Fibroblast of mammary gland (primary cell): ENCODE measurements around the gene GPR143.

ENCODE experiments used
- DNase-seq: peaks from one replicate; pipeline ENCODE4 v3.0.0-alpha.2; 2010; ENCODE audit warnings: low read depth
- H3K4me3 ChIP-seq: 2 replicates; pipeline ENCODE4 v1.5.1; 2011; ENCODE audit warnings: low read depth, mild to moderate bottlenecking, low read length, moderate library complexity; ENCODE audit not compliant: control insufficient read depth
- TF ChIP-seq, protein P1 (sequence below): conservative IDR thresholded peaks from 2 replicates; pipeline ENCODE4 v1.5.1; 2011; ENCODE audit warnings: low read depth, low read length, inconsistent platforms; ENCODE audit not compliant: control insufficient read depth, insufficient read depth

The GPR143 gene

DNA sequence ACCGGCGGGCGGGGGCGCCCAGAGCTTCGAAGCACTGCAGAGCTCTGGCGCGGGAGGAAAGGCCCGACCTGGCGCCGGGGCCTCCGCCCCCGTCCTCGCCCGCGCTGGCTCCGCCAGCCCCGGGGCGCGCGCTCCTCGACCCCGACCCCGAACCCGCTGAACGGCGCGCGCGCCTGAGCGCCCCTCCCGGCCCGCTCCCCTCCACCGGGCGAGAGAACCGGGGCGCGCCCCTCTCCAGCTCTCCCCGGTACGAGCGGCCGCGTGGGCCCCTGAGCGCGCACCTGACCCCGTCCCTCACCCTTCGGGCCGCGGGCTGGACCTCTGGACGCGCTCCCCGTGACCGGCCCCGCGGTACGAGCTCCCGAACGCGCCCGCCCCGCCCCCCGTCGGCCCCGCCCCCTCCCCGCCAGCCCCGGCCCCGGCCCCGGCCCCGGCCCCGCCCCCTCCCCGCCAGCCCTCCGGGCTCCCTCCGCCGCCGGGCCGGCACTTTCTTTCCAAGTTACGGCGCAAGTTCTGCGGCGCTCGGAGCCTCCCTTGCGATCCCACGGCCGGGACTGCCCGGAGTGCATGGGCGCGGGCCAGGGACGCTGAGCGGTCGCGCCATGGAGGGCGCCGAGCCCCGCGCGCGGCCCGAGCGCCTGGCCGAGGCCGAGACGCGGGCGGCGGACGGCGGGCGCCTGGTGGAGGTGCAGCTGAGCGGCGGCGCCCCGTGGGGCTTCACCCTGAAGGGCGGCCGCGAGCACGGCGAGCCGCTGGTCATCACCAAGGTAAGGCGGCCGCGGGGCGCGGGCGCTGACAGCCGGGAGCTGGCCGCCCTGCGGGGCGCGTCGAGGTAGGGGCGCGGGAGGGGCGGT is 20.5 kb upstream of the GPR143 start, which contains the start of gene SHROOM2:
Gene SHROOM2, plus strand, starts transcription at position 486 of the 854 bp plus-strand sequence. Its CDS starts 117 bp downstream, at position 603.
- no peak within 1 kb of the TSS for H3K4me3 ChIP-seq
- no peak for DNase-seq
- TF ChIP-seq, protein P1, sequence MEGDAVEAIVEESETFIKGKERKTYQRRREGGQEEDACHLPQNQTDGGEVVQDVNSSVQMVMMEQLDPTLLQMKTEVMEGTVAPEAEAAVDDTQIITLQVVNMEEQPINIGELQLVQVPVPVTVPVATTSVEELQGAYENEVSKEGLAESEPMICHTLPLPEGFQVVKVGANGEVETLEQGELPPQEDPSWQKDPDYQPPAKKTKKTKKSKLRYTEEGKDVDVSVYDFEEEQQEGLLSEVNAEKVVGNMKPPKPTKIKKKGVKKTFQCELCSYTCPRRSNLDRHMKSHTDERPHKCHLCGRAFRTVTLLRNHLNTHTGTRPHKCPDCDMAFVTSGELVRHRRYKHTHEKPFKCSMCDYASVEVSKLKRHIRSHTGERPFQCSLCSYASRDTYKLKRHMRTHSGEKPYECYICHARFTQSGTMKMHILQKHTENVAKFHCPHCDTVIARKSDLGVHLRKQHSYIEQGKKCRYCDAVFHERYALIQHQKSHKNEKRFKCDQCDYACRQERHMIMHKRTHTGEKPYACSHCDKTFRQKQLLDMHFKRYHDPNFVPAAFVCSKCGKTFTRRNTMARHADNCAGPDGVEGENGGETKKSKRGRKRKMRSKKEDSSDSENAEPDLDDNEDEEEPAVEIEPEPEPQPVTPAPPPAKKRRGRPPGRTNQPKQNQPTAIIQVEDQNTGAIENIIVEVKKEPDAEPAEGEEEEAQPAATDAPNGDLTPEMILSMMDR = no peak

DNA sequence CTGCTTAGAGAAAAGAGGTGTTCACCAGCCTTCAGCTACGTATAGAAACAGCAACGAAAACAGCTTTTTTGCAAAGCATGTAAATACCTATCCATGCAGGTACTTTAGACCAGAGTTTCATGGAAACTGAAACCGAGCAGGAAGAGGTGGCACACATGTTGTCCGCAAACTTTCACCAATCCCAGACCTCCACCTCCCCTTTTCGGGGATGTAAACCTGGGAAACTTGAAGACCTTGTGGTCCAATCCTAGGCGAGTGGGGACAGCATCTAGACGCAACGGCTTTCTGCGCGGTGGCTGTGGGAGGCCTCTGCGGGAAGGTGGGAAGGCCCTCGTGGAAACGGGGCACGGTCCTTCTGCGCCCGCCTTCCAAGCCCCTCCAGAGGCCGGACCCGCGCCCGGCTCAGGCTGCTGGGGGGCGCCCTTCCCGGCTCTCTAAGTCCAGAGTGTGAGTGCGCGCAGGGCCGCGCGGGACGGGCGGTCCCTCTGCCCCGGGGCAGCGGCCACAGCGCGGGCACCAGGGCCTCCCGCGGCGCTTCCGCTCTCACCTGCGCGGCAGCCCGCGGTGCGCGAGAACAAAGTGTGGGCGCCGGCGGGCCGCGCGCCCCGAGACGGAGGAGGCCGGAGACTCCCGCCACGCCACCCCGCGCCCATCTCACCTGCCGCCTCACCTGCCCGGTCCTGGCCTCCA is 19.8 kb upstream of the GPR143 start:
- H3K4me3 ChIP-seq = no peak overlapping the region
- DNase-seq = no peak
- TF ChIP-seq, protein P1 = no peak

DNA sequence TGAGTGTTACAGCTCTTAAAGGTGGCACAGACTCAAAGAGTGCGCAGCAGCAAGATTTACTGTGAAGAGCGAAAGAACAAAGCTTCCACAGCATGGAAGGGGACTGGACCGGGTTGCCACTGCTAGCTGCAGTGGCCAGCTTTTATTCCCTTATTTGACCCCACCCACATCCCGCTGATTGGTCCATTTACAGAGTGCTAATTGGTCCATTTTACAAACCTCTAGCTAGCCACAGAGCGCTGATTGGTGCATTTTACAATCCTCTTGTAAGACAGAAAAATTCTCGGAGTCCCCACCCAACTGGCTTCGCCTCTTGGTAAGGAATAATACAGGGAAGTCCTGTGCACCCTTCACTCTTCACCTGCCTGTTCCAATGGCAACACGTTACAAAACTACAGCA is 18.7 kb upstream of the GPR143 start:
- no peak for DNase-seq
- TF ChIP-seq, protein P1 = no peak
- no peak overlapping the region for H3K4me3 ChIP-seq

DNA sequence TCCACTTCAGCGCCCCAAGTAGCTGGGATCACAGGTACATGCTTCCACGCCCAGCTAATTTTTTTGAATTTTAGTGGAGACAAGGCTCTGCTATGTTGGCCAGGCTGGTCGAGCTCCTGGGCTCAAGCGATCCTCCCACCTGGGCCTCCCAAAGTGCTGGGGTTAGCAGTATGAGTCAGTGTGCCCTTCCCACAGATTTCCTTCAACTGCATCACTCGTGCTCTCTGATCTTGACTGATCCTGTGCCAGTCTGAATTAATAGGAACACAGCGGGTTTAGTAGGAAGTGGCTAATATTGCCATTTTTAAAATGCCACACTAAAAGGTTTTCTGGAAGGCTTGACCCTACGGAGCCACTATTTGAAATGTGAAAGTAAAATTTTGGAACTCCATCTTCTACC is 16.3 kb upstream of the GPR143 start:
- TF ChIP-seq, protein P1 = no peak
- no peak overlapping the region for H3K4me3 ChIP-seq
- no peak for DNase-seq

DNA sequence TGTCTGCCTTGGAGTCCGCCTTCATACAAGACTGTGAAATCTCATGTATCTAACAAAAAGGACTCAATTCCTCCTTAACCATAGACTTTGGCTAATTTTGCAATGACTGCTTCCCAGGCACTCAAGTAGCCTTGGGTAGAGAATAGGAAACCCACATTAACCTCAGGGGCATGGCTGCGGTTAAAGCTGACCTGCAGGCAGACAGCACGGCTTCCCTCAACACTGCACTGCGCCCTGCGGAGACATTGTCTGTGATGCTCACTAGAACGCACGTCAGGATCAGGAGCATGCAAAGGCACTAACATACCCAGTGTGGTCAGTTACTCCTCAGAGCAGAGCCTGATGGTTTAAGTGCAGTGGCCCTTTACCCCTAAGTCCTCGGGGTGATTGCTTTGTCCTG is 10.3 kb upstream of the GPR143 start:
- TF ChIP-seq, protein P1 = no peak
- no peak overlapping the region for H3K4me3 ChIP-seq
- DNase-seq = no peak

DNA sequence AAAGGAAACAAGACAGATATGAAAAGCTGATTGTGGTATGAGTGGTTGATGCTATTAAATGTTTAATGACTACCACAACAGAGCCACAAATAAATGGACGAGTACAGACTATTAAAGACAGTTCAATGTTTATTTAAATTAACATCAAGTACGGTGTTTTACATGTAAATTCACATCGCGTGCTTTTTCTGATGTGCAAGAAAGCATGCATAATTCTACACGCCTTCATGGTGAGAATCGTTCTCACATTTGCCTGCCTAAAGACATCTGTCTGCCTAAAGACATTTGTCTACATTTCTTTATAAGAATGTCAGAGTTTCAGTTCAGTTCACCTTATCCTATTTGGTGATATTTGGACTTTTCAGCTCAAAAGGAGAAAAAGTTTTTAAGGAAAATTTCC is 7.3 kb upstream of the GPR143 start:
- TF ChIP-seq, protein P1 = no peak
- no peak overlapping the region for H3K4me3 ChIP-seq
- DNase-seq = no peak
